Bronchial epithelial cell (primary cell): ENCODE data around the gene BMI1. TPM values are rescaled to one million over a fixed set of nuclear protein-coding genes. Genes with fewer than 3 reads are reported as not detected.
A peak's percentile ranks its signal among the peaks of the same experiment; 100 is the strongest.

Experiments
- DNase-seq: peaks from one replicate; pipeline ENCODE4 v3.0.0-alpha.2; 2010; ENCODE audit warnings: low read depth
- FAIRE-seq: peaks from 2 replicates; lab custom pipeline; 2011; peaks lifted over from hg19 to GRCh38; lab: Jason Lieb, UNC
- H3K27me3 ChIP-seq: 2 replicates; pipeline ENCODE4 v1.5.1; 2011; ENCODE audit warnings: low read length; ENCODE audit not compliant: control insufficient read depth, insufficient read depth
- H3K36me3 ChIP-seq: 2 replicates; pipeline ENCODE4 v1.5.1; 2011; ENCODE audit warnings: low read length; ENCODE audit not compliant: control insufficient read depth, insufficient read depth
- H3K4me3 ChIP-seq: 2 replicates; pipeline ENCODE4 v1.5.1; 2011; ENCODE audit warnings: mild to moderate bottlenecking, low read depth, low read length, control low read depth
- total RNA-seq: library from RNA; depleted of rRNA; stranded (reverse); fragments of >200 nt; gene quantifications from 2 replicates; pipeline ENCODE4 v1.2.1, GENCODE V29; 2014
- TF ChIP-seq, protein P1 (sequence below): IDR thresholded peaks from 2 replicates; pipeline ENCODE4 v1.5.1; 2011; ENCODE audit warnings: mild to moderate bottlenecking, moderate library complexity, low read length, control low read depth, inconsistent platforms; ENCODE audit not compliant: insufficient read depth, severe bottlenecking

Gene BMI1
- total RNA-seq, 1 donor from 2014 or later = 35.5 TPM

DNA sequence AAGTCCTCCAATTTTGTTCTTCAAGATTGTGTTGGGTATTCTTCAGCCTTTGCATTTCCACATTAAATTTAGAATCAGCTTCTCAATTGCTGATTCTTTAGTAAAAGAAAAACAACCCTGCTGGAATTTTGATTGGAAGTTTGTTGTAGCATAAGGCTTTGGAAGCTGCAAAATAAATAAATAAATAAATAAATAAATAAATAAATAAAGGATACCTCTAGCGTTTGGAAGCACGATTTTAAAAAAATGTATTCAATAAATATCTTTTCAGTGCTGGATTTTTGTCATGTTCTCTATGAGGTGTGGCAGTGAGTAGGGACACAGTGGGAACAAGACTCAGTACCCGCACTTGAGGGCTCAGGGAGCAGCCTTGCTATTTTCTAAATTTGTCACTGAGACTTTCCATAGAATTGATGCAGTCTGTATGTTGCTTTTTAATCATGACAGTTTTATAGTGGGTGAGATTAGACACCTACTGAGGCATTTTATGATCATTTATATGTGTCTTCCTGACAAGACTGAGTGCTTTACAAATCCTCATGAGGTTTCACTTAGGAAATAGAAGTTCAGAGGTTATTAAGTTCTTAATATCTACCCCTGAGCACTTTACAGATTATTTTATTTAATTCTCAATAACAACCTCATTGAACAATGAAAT, 27.0 kb upstream of the BMI1 start:
- no peak for DNase-seq
- TF ChIP-seq, protein P1, sequence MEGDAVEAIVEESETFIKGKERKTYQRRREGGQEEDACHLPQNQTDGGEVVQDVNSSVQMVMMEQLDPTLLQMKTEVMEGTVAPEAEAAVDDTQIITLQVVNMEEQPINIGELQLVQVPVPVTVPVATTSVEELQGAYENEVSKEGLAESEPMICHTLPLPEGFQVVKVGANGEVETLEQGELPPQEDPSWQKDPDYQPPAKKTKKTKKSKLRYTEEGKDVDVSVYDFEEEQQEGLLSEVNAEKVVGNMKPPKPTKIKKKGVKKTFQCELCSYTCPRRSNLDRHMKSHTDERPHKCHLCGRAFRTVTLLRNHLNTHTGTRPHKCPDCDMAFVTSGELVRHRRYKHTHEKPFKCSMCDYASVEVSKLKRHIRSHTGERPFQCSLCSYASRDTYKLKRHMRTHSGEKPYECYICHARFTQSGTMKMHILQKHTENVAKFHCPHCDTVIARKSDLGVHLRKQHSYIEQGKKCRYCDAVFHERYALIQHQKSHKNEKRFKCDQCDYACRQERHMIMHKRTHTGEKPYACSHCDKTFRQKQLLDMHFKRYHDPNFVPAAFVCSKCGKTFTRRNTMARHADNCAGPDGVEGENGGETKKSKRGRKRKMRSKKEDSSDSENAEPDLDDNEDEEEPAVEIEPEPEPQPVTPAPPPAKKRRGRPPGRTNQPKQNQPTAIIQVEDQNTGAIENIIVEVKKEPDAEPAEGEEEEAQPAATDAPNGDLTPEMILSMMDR = no peak
- H3K27me3 ChIP-seq = no peaks in the 10 kb centered on the region
- H3K36me3 ChIP-seq = no peaks in the 10 kb centered on the region
- H3K4me3 ChIP-seq = no peak overlapping the region
- FAIRE-seq = no peak

DNA sequence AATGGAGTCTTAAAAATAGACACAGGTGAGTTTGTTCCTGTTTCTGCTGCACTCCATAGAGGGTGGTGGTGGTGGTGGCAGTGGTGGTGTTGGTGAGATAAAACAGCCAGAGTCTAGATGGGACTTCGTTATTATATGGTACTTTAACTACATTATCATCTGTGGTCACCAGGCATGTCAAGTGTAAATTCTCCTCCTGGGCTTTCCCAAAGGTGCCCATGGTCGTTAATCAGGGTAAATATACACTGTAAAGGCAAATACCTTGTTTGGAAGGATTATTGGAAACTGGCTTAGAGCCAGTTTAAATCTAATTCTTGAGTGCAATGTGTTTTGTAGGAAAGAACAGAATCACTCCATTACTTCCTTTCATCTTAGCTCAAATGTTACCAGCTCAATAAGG, 26.2 kb upstream of the BMI1 start:
- Histone ChIP-seq H3K27me3 (no peaks in the 10 kb centered on the region), H3K4me3 (no peak overlapping the region), H3K36me3 (no peaks in the 10 kb centered on the region)
- DNase-seq (no peak), FAIRE-seq (no peak)
- TF ChIP-seq, protein P1 = no peak

DNA sequence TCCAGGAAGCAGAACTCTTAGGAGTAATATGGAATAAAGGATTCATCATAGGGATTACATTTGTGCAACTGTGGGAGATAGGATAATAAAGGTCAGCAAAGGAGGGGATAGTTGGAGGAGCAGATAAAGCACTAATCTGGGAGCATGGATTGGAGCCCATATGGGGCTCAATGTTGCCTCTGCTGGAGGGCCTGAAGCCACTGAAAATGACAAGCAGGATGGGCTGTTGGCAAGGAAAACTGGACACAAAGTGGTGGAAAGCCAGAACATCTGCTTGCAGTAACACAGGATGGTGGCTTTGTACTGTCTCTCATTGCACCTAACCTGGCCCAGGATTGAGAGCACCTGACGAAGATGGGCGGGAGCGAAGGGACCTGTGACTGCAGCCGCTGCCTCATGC, 19.7 kb upstream of the BMI1 start:
- no peaks in the 10 kb centered on the region for H3K27me3 ChIP-seq
- FAIRE-seq (no peak), DNase-seq (no peak)
- H3K36me3 ChIP-seq = no peaks in the 10 kb centered on the region
- H3K4me3 ChIP-seq = no peak overlapping the region
- TF ChIP-seq, protein P1 = no peak

DNA sequence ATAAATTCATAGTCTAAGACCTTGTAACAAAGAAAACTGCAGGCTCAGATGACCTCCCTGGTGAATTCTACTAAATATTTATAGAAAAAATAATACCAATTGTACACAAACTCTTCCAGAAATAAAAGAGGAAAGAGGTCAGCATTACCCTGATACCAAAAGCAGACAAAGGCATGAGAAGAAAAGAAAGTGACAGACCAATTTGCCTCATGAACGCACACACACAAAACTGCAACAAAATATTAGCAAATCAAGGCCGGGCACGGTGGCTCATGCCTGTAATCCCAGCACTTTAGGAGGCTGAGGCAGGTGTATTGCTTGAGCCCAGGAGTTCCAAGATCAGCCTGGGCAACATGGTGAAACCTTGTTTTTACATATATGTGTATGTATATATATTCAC, 17.4 kb upstream of the BMI1 start:
- TF ChIP-seq, protein P1 = no peak
- DNase-seq (no peak), FAIRE-seq (no peak)
- Histone ChIP-seq H3K4me3 (no peak overlapping the region), H3K36me3 (no peaks in the 10 kb centered on the region), H3K27me3 (no peaks in the 10 kb centered on the region)

DNA sequence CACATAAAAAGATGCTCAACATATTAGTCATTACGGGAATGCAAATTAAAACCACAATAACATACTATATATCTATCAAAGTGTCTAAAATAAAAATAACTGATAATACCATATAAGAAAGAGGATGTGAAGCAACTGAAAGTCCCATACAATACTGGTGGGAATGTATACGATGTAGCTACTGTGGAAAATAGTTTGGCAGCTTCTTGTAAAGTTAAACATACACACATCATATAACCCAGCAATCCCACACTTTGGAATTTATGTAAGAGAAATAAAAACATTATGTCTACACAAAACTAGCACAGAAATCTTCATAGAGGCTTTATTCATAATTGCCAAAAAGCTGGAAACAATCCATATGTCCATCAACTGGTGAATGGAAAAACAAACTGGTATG, 15.2 kb upstream of the BMI1 start:
- Histone ChIP-seq H3K4me3 (no peak overlapping the region), H3K36me3 (no peaks in the 10 kb centered on the region), H3K27me3 (no peaks in the 10 kb centered on the region)
- no peak for DNase-seq
- no peak for FAIRE-seq
- TF ChIP-seq, protein P1 = no peak

DNA sequence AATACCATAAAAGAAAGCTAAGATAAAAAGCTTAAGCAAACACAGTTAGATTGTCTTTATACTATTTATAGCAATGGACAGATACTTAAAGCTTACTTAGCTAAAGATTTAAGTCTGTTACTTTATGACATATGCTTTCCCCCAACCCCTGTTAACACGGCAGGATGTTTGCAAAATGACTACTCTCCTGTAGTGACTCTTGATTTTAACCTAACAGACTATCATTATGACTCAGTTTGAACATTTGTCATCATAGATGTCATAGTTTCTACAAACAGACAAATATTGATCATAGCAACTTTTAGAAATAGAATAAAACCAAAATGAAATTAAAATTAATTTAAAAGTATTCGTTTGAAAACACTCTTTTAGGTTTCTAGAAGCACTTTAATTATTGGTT, 12.5 kb upstream of the BMI1 start:
- Histone ChIP-seq H3K36me3 (no peaks in the 10 kb centered on the region), H3K4me3 (no peak overlapping the region), H3K27me3 (no peaks in the 10 kb centered on the region)
- FAIRE-seq (no peak), DNase-seq (peak; percentile 97)
- TF ChIP-seq, protein P1 = no peak
